Stimulated activated CD4-positive, alpha-beta T cell treated with anti-CD3 and anti-CD28 coated beads, Interleukin-2, amount 100 ng/mL, for 4 hours (primary cell): ENCODE data around the gene ISCA2.
"Not testable (repeated sequence)": the region's sequence is repeated elsewhere in the genome, so short reads cannot be mapped to it uniquely, and the experiment has no call there.

Experiments used
- DNase-seq: peaks from one replicate; pipeline ENCODE4 v3.0.0-alpha.2; 2020; ENCODE audit warnings: low read depth

The ISCA2 gene

GRCh38 chr14:74493343-74494261 lies at the start of gene ISCA2:
ISCA2 (plus strand) TSS chr14:74493765; CDS start chr14:74493775, 10 bp downstream.
- peak; percentile 98 for DNase-seq

GRCh38 chr14:74444866-74445265 lies 48.7 kb upstream of the ISCA2 start:
- DNase-seq, result no peak

- not testable (repeated sequence) for DNase-seq
Observed at GRCh38 chr14:74454397-74454796, 39.2 kb upstream of the ISCA2 start.

DNA sequence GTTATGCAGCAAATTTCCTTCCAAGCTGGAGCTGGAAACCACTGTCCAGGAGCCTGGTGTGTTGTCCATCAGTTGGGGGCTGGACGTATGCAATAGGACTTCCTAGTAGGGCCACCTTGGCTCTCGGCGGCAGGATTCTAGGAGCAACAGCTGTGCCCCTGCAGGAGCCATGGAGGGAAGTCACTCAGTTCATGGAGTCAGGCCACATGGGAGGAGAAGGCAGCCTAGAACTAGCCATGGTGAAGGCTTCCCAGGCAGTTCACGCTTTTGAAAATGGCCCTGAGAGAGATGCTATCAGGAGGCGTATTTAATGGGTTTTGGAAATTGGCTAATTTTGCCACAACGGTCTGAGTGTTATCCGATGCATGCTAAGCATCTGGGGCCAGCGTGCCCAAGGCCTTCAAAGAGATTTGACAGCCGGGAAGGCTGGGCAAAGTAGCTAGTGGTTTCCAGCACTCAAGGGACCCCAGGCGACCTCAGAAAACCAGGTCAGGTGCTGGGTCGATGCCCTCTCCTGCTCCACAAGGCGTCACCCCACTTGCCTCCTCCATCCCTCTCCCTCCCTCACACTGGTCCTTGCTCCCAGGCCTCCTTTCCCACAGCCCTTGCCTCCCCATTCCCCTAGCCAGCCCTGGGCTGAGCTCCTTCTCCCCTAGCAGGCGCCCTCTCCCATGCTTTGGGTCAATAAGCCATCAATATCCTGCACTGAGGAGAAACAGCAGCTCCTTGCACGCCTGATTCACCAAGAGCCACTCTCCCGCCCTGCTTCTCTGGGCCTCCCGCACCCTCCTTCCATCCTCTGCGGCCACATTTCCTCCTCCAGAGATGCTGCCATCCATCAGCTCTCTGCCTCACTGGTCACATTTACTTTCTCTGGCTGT lies 36.6 kb upstream of the ISCA2 start:
- DNase-seq, result no peak

DNA sequence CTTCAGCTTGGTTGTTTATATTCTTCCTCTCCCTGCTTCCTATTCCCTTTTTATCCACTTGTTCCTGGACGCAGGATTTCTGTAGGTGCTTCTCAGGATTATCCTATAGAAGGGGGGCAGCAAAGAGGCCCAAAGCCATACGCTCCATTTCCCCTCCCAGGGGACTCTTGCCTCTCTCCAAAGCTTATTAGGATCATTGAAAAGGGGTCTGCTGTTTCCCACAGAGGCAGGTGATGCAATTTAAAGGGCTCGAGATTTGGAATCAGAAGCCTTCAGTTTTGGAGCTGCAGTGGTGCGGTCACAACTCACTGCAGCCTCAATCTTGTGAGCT lies 36.0 kb upstream of the ISCA2 start:
- no peak for DNase-seq

DNA sequence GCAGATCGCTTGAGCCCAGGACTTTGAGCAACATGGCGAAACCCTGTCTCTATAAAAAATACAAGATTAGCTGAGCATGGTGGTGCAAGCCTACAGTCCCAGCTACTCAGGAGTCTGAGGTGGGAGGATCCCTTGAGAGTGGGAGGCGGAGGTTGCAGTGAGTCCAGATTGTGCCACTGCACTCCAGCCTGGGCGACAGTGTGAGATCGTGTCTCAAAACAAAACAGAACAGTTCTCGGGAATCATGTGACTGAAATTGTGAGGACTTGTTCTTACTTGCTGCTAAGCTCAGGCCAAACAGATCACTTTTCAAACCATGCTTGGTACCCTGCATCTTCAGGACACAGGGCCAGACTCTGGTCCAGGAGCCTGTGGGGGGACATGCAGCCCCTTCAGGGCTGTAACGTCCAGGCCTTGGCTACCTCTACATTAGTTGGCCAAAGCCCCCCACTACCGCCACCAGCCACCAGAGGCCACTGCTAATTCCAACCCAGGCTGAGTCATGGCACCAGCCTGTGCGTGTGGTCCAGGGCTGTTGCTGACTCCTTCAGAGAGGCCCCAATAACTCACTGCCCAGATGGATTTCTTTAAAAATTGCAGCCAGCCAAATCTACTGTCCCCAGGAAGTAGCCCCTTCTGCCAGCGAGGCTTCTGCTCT lies 34.1 kb upstream of the ISCA2 start:
- no peak for DNase-seq

- DNase-seq, result no peak
Observed at GRCh38 chr14:74459976-74460375, 33.6 kb upstream of the ISCA2 start.

- no peak for DNase-seq
Observed at GRCh38 chr14:74462993-74463392, 30.6 kb upstream of the ISCA2 start.

DNA sequence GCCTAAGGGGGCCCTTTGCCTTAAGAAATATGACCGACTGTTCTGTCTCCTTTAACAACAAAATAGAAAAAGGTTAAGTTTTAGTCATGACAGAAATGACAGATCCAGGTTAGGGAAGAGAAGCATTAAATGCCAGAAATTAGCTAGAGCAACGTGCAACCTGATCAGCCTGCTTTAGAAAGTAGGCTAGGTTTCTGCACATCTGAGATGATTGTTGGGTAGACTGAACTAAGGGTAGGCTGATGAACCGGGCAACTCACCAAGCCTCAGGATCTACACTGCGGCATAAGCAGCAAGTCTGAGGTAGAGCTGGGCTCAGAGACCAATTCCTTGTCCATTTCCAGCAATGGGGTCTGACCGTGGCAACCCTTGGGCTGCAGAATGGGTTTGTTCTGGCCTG lies 29.9 kb upstream of the ISCA2 start:
- DNase-seq, result no peak

GRCh38 chr14:74464785-74465184 lies 28.8 kb upstream of the ISCA2 start:
- no peak for DNase-seq

DNA sequence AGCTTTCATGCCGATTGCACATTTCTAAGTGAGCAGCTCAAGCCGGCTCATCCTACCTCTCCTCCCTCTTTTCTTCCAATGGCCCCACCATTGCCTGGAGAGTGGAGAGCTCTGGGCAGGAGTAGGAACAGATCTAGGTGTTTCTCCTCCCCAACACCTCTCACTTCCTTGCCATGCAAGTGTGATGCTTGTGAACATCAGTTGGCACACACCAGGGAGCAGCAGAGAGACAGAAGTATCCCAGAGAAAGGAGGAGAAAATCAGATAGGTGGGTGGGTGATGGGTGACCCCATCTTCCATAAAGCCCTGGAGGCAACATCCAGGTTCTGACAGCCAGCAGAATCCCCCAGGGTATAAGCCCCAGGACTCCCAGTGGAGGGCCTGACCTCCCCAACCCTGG lies 28.2 kb upstream of the ISCA2 start:
- no peak for DNase-seq

GRCh38 chr14:74468513-74468912 lies 25.1 kb upstream of the ISCA2 start:
- no peak for DNase-seq

GRCh38 chr14:74469548-74470518 lies 23.7 kb upstream of the ISCA2 start:
- no peak for DNase-seq

DNA sequence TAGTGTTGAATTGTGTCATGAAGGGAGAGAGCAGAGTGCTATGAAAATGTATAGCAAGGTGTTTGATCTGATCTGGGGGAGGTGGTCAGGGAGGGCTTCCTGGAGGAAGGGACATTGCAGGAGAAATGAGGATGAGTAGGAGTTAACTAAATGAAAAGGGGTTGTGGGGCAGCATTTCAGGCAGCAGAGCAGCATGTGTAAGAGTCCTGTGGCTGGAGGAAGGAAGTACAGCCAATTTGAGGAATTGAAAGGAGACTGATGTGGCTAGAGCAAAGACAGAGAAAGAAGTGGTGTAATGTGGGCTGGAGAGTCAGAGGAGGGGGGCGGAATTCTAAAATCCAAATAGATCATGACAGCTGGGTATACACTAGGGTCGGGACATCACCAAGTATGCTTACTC lies 21.0 kb upstream of the ISCA2 start:
- DNase-seq, result no peak

GRCh38 chr14:74474376-74474775 lies 19.2 kb upstream of the ISCA2 start:
- no peak for DNase-seq

DNA sequence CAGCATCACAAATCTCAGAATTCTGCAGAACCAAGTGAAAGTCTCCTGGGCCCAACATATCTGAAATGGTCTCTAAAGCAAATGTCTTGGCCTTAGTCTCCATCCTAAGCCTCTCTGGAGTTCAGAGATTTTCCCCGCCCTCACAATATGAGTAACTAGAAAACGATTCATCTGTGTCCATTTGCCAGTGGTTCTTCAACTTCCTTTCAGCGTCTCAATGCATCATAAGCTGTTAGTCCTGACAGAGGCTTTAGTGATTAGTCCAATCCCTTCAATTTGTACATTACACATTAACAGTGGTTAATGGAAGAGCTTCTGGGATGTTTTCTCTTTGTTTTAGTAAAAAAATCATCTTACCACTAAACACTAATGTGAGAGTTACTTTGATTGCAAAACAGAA lies 17.9 kb upstream of the ISCA2 start:
- DNase-seq, result no peak

DNA sequence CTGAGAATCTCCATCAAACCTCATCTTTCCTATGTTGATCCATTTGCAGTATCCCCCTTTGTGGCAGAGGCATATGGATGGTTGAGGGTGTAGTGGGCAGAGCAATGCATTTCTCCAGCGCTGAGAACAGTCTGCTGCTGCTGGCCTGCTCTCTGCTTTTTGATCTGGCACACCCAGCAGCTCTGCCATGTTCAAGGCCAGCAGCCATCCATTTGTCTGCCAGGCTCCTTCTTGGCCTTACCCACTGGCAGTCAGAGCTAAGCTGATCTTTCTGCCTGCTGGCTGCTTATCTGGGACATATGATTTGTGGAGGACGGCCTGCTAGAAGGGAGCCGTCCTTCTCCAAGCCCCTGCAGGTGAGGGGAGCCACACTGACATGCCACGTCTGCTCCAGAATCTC lies 17.5 kb upstream of the ISCA2 start:
- DNase-seq, result no peak

DNA sequence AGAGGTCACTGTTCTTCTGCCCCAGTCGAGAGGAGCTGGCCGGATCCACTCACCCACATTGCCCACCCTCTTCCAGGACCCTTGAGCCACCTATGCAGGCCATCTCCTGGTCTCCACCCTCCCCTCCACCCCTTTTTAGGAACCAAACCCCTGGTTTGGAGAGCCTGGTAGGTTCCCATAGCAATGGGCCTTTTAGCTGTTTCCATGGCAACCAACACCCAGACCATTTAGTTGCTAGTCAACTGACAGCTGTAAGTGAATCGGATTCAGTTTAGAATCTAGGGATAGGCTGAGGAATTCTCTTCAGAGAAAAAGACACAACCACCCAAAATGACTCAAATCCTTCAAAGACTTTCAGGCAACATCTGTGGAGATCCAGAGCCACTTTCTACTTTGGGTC lies 17.0 kb upstream of the ISCA2 start:
- no peak for DNase-seq

DNA sequence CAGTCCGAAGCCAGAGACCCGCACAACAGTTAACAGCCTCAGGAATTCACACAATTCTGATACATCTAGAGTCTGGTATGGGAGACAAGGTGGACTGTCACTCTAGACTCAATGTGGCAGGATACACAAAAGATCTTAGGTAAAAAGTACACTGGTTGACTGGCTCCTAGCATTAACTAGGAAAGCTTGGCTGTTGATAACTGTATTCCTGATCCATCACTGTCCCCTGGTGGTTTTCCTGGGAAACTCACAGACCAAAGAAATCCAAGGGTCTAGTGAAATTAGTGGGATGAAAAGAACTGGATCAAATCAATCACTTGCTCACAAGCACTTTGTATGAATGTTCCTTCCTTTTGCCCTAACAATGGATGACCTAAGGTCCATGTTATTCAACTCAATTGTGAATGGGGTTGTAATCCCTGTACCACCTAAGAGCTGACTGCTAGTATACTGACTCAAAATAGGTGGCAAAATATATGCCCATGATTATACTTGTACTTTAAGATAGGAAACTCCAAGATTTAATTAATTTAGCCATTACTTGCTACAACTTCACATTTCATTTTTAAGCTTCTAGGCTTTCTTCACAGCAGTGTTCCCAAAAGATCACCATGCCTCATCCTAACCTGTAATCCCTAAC lies 14.4 kb upstream of the ISCA2 start:
- DNase-seq, result no peak

- no peak for DNase-seq
Observed at GRCh38 chr14:74480046-74480445, 13.5 kb upstream of the ISCA2 start.

- DNase-seq, result no peak
Observed at GRCh38 chr14:74482571-74482970, 11.0 kb upstream of the ISCA2 start.
